RWPE2 (cell line): ENCODE data around the gene SSBP3.

Experiments used
- ATAC-seq: fragments of 200-7000 bp; cut with Tn5 transposase; 3 replicates; pipeline ENCODE4 v1.9.1; 2021; ENCODE audit warnings: low read depth
- DNase-seq: peaks from one replicate; pipeline ENCODE4 v3.0.0-alpha.2; 2020; ENCODE audit warnings: low spot score
- H3K27ac ChIP-seq: fragments of 450-650 bp; 2 replicates; pipeline ENCODE4 v1.5.1; 2017; ENCODE audit warnings: mild to moderate bottlenecking; ENCODE audit not compliant: poor library complexity, severe bottlenecking
- H3K27me3 ChIP-seq: fragments of 250-450 bp; sonication (Bioruptor Pico); 2 replicates; pipeline ENCODE4 v1.5.1; 2021; ENCODE audit warnings: mild to moderate bottlenecking, moderate library complexity; ENCODE audit not compliant: insufficient read depth, poor library complexity, severe bottlenecking
- H3K36me3 ChIP-seq: fragments of 250-450 bp; sonication (Bioruptor Pico); 2 replicates; pipeline ENCODE4 v1.5.1; 2020; ENCODE audit warnings: low read depth, mild to moderate bottlenecking, moderate library complexity
- H3K4me1 ChIP-seq: fragments of 250-450 bp; sonication (Bioruptor Pico); 2 replicates; pipeline ENCODE4 v1.5.1; 2021; ENCODE audit warnings: mild to moderate bottlenecking, moderate library complexity; ENCODE audit not compliant: insufficient read depth, poor library complexity, severe bottlenecking
- H3K4me3 ChIP-seq: fragments of 250-450 bp; sonication (Bioruptor Pico); 2 replicates; pipeline ENCODE4 v1.5.1; 2021; ENCODE audit warnings: mild to moderate bottlenecking, moderate library complexity; ENCODE audit not compliant: severe bottlenecking
- H3K9me3 ChIP-seq: fragments of 250-450 bp; sonication (Bioruptor Pico); 2 replicates; pipeline ENCODE4 v1.5.1; 2021; ENCODE audit warnings: mild to moderate bottlenecking, moderate library complexity; ENCODE audit not compliant: severe bottlenecking
- TF ChIP-seq, protein P1 (sequence below): fragments of 450-650 bp; IDR thresholded peaks from one replicate; pipeline ENCODE4 v1.5.1; 2017; ENCODE audit warnings: mild to moderate bottlenecking, moderate library complexity; ENCODE audit not compliant: poor library complexity, severe bottlenecking

SSBP3 gene

DNA sequence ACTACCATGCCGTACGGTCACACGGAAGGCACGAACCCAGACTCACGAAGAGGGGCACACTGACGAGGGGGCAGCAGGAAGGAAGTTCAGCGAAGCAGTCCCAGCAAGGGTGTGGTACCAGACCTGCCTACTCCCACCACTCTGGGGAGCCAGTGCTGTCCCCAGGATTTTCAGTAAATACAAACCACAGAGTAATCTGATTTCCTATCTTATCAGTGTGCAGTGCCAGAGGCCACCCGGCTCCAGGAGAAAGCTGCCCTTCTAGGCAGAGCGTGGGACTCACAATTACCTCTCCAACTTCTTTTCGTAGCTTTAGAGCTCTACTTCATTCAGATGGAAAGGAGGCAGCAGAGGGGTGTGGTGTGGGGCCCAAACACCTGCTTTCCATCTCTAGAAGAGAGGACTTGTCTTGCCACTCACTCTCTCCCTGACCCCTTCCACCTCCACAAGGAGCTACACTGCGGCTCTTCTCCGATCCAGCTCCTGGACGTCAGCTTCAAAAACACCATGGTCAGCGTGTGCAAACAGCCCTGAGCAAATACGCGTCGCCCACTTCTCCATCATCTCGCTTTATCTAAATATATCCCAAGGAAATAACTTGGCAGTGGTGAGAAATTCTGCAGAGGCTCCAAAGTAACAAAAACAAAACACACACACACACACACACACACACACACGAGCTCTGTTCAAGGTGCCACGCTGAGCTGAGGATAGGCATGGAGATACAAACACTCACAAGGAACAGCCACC, 107.7 kb downstream of the SSBP3 start:
- no peak overlapping the region for H3K4me3 ChIP-seq
- no peaks in the 10 kb centered on the region for H3K36me3 ChIP-seq
- ATAC-seq = no peak
- TF ChIP-seq, protein P1, sequence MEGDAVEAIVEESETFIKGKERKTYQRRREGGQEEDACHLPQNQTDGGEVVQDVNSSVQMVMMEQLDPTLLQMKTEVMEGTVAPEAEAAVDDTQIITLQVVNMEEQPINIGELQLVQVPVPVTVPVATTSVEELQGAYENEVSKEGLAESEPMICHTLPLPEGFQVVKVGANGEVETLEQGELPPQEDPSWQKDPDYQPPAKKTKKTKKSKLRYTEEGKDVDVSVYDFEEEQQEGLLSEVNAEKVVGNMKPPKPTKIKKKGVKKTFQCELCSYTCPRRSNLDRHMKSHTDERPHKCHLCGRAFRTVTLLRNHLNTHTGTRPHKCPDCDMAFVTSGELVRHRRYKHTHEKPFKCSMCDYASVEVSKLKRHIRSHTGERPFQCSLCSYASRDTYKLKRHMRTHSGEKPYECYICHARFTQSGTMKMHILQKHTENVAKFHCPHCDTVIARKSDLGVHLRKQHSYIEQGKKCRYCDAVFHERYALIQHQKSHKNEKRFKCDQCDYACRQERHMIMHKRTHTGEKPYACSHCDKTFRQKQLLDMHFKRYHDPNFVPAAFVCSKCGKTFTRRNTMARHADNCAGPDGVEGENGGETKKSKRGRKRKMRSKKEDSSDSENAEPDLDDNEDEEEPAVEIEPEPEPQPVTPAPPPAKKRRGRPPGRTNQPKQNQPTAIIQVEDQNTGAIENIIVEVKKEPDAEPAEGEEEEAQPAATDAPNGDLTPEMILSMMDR = no peak
- no peaks in the 10 kb centered on the region for H3K4me1 ChIP-seq
- no peaks in the 10 kb centered on the region for H3K9me3 ChIP-seq
- H3K27ac ChIP-seq = no peak overlapping the region
- H3K27me3 ChIP-seq = no peaks in the 10 kb centered on the region
- DNase-seq = no peak

DNA sequence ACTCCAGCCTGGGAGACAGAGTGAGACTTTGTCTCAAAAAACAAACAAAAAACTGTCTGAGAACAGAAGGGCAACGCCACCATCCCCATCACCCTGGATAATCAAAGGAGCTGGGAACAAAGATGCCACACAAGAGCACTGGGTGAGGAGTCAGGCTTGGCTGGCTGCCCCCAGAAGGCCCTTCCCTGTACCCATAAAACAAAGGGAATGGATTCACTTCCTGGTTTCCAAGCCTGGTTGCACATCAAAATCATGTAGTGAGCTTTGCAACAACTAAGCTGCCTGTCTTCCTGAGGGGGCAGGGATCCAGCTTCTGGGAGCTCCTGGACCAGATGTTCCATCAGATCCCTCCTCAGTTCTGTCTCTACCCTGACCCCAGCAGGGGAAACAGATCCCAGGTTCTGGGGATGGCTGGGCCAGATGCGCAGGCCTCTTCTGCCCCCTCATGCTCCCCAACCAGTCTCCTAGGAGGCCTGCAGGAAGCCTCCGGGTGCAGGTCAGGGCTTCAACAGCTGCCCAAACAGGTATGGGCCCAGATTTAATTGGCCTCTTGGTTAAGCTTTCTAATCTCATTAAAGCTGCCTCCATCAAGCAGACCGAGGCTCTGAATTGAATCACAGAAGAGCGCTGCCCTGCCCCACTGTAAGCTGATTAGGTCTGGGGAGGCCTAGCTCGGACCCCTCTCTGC, 108.5 kb downstream of the SSBP3 start:
- TF ChIP-seq, protein P1 = no peak
- DNase-seq = no peak

DNA sequence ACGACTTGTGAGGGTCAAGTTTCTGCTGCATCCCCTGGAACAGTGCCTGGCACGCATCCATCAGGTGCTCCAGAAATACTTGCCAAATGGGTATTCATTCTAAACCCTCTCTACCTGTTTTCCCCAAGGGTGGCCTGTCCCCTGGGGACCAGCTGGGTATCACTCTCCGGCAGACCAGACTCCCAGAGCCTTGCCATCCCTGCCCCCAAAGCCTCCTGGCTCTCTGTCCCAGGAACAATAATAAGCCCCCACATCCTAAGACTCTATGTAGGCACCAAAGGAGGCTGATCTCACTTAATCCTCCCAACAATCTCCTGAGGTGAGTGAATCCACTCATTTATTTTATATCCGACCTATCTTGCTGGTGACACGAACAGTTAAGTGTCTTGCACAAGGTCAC, 109.5 kb downstream of the SSBP3 start:
- TF ChIP-seq, protein P1 = no peak
- H3K27ac ChIP-seq = no peak overlapping the region
- H3K9me3 ChIP-seq = no peaks in the 10 kb centered on the region
- no peaks in the 10 kb centered on the region for H3K36me3 ChIP-seq
- H3K4me1 ChIP-seq = no peaks in the 10 kb centered on the region
- ATAC-seq = no peak
- no peak for DNase-seq
- no peaks in the 10 kb centered on the region for H3K27me3 ChIP-seq
- H3K4me3 ChIP-seq = no peak overlapping the region

More for the DNA sequence above, 108.5 kb downstream of the SSBP3 start:
- Histone ChIP-seq H3K36me3 (no peaks in the 10 kb centered on the region), H3K27ac (no peak overlapping the region), H3K4me1 (no peaks in the 10 kb centered on the region), H3K4me3 (no peak overlapping the region), H3K27me3 (no peaks in the 10 kb centered on the region), H3K9me3 (no peaks in the 10 kb centered on the region)
- no peak for ATAC-seq

DNA sequence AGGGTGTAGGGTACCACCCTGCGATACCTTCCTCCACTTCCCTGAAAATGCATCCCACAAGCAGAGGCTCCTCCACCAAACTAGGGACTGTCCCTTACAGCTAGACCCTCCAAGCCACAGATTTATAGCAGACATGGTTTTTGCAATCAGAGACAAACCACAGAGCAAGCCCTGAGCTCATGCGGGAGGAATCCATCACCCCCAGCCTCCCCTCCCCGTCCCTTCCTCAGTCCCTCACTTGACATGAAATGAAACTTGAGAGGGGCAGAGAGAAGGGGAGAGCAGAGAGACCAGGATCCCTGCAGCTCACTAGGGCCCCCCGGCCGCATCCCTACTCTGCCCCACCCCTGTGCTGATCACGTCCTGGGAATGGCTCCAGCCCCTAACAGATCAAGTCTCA, 111.3 kb downstream of the SSBP3 start:
- no peaks in the 10 kb centered on the region for H3K27me3 ChIP-seq
- H3K4me1 ChIP-seq = no peaks in the 10 kb centered on the region
- TF ChIP-seq, protein P1 = no peak
- no peaks in the 10 kb centered on the region for H3K9me3 ChIP-seq
- H3K27ac ChIP-seq = no peak overlapping the region
- no peaks in the 10 kb centered on the region for H3K36me3 ChIP-seq
- no peak for DNase-seq
- no peak for ATAC-seq
- no peak overlapping the region for H3K4me3 ChIP-seq
